GM19324 (cell line): ENCODE data around the gene ADSS2.
"Not testable (repeated sequence)": the region's sequence is repeated elsewhere in the genome, so short reads cannot be mapped to it uniquely, and the experiment has no call there.

ENCODE experiments used
- ATAC-seq: cut with Tn5 transposase; IDR thresholded peaks from one replicate; pipeline ENCODE4 v1.9.1; 2021; ENCODE audit warnings: mild to moderate bottlenecking, moderate library complexity; ENCODE audit not compliant: unreplicated experiment, low FRiP score

Gene ADSS2

DNA sequence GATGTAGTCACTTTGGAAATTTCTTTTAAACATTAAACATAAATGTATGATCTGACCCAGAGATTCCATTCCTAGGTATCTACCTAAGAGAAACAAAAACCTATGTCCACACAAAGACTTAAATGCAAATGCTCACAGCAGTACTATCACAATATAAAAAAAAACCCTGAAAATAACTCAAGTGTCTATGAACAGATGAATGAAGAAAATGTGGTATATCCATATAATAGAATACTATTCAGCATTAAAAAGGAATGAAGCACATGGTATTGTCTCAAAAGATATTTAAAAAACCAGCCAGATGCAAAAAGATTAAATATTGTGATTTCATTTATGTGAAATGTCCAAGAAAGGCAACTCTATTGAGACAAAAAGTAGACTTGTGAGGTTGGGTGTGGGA is 48.3 kb downstream of the ADSS2 start:
- ATAC-seq: no peak

DNA sequence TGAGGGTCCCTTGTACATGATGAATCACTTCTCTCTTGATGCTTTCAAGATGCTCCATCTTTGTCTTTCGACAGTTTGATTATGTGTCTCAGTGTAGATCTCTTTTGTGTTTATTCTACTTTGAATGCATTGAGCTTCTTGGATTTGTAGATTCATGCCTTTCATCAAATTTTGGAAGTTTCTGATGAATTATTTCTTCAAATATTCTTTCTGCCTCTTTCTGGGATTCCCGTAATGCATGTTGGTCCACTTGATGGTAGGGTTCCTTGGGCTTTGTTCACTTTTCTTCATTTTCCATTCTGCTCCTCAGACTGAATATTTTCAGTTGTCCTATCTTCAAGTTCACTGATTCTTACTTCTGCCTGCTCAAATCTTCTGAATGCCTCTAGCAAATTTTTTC is 50.7 kb downstream of the ADSS2 start:
- ATAC-seq: no peak

DNA sequence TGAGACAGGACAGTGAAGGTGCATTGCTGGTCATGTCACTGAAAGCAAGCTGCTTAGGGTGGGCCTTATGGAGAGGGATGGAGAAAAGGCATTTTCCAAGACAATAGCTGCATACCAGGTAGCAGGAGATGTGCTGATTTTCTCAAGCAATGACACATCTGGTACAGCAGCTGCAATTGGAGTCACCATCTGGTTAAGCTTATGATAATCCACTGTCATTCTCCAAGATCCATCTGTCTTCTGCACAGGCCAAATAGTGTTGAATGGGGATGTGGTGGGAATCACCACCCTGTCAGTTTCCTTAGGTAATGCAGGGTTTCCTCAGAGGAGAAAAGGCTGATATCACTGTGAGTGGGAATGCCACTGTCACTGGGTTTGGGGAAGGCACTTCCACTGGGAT is 54.6 kb downstream of the ADSS2 start:
- no peak for ATAC-seq

GRCh38 chr1:244395965-244396364 is 55.7 kb downstream of the ADSS2 start:
- no peak for ATAC-seq

GRCh38 chr1:244394826-244395765 is 56.6 kb downstream of the ADSS2 start:
- no peak for ATAC-seq

GRCh38 chr1:244394346-244394745 is 57.4 kb downstream of the ADSS2 start:
- ATAC-seq: no peak

DNA sequence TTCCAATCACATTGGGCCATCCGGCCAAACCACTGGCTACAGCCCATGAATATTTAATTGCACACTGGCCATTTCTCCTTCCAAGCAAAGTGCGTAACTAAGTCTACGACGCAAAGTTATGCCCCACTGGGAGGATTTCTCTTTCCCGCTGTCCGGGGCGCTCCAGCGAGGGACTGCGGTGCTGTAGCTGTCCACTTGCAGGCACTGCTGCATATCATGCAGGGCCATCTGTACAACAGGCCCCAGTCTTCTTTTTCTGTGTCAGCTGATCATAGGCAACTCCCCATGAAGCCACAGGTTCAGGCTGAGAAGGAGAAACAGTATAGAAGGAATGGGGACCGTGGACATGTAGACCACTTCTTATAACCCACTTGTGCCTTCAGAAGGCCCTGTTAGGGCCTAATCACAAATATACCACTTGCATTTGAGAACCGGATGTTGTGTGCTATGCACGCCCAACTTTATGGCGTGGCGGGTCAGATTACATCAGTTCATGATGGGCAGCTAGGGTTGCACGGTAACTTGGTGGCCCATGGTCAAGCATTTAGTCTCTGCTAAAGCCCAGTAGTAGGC is 58.0 kb downstream of the ADSS2 start:
- ATAC-seq: no peak

GRCh38 chr1:244391761-244392160 is 59.9 kb downstream of the ADSS2 start:
- ATAC-seq: no peak

- ATAC-seq: no peak
These were observed 62.7 kb downstream of the ADSS2 start for GRCh38 chr1:244388961-244389360.

GRCh38 chr1:244387415-244387814 is 64.3 kb downstream of the ADSS2 start:
- ATAC-seq: no peak

- ATAC-seq: no peak
These were observed 65.1 kb downstream of the ADSS2 start for GRCh38 chr1:244386595-244386994.

GRCh38 chr1:244384066-244384465 is 67.6 kb downstream of the ADSS2 start:
- ATAC-seq: no peak

- ATAC-seq: no peak
These were observed 68.3 kb downstream of the ADSS2 start for GRCh38 chr1:244383278-244383884.

DNA sequence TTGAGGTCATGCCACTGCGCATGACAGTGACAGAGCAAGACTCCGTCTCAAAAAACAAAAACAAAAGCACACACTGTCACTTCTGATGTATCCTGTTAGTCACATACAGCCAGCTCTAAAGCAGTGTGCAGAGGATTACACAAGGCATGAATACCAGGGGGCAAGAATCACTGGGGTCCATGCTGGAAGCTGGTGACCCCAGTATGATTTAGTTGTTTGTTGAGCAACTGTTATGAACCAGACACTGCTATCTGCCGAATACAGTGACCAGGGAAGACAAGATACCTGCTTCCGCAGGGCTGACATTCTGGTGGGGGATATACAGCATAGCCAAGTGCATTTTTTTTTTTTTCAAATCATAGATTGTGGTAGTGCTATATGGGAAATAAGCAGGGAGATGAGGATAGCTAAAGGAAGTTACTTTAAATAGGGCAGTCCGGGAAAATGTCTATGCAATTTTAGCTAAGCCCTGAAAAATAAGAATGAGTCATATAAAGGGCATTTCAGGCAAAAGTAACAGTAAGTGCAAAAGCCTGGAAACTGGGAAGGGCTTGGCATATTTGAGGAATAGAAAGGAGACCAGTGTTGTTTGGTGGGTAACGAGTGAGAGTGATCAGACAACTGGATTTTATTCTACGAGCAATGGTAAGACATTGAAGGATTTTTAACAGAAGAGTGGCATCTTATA is 69.7 kb downstream of the ADSS2 start:
- ATAC-seq: no peak

DNA sequence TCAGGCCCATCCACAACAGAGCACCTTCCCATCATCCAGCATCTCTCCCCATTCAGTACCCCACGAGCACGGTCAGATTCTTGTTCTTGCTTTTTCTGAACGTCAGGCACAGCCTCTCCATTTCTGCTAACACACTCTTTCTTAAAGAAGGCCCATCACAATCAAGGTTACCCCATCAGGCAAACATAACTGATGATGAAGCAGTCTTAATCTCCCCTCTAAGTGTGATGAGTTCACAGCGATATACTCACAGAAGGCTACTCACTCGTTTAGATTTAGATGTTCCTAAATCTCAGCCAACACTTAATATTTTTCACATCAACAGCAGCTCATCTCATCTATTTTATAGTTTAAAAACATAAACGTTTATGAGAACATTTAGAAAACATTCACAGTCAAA is 75.6 kb downstream of the ADSS2 start:
- no peak for ATAC-seq

GRCh38 chr1:244375051-244375450 is 76.7 kb downstream of the ADSS2 start:
- ATAC-seq: no peak

GRCh38 chr1:244374484-244374883 is 77.2 kb downstream of the ADSS2 start:
- ATAC-seq: not testable (repeated sequence)

DNA sequence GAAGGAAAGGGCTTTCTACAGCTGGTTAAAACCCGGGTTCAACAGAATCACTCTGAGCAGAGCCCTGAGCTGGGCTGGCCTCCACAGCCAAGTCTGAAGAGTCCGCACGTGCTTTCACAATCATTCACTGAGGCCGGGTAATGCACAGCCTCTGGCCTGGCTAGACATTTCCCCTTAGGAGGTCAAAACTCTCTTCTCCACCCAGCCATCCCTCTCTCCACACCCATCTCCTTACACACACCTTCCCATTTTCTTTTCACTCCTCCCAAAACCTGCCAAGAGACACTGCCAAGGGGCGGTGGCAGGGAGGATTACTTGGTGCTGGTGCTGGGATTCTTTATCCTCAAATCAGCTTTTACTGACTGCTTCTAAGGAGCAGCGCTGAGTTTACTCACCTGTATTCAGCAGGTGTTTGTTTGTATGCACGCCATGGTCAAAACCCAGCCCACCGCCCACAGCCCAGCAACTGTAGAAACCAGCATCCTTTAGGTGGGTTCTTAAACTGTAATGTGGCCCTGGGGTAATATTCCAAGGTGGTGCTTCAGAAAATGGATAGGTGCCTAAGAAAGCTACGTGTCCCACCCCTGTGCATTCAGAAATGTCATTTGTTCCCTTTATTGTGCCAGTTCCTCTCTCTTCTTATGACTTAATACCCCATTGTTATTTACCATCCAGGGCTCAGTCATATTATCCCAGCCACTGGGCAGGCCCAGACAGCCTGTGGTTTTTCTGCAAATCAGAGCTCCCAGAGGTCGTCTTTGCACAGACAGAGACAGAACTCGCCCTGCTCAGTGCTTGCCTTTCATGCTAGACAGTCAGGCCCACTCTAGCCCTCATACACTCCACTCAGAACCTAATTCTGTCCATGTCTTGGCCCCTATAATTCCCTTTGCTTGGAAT is 80.2 kb downstream of the ADSS2 start:
- ATAC-seq: peak; percentile 72

DNA sequence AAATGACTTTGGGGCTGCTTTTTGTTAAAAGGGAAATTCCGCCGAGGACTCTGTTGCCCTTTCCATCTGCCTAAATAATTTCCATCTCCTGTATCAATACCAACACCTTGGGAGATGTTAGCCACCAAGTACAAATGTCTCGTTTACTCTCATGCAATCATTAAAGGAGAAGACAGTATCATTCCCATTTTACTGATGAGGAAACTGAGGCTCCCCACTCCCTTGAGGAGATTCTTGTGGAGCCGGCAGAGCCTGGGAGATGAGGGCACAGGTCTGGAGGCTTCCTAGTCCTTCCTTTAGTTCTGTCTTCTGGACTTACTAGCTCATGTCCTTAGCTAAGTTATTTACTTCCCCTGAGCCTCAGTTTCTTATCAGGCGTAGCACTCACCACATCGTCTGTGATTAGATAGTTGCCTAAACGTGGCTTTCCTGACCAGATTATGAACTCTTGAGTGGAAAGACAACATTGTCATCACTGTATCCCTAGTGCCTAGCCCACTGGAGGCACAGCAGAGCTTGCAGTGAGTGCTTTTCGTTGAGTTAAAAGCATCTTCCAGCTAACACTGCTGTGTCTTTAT is 81.6 kb downstream of the ADSS2 start:
- no peak for ATAC-seq
